IMR-90 (cell line): Measurements from ENCODE around the gene ADGRV1. TPM values are rescaled to one million over a fixed set of nuclear protein-coding genes. Genes with fewer than 3 reads are reported as not detected.

Experiments
- ATAC-seq: fragments of 200-7000 bp; cut with Tn5 transposase; 2 replicates; pipeline ENCODE4 v1.9.1; 2020; ENCODE audit warnings: low read depth, mild to moderate bottlenecking, moderate library complexity
- BruUV-seq: library from RNA; stranded (reverse); fragments of 400-500 nt; replicated peaks from 2 replicates; lab custom pipeline; 2021; lab: Mats Ljungman, UMichigan
- CTCF ChIA-PET: fragments of 300-600 bp; formaldehyde crosslinking; extraction: SDS; loops from one replicate; lab custom pipeline; 2021; ENCODE audit warnings: antibody characterized with exemption; lab: Yijun Ruan, JAX
- POLR2A ChIA-PET: fragments of 300-600 bp; sonication (Branson Sonifier 250); formaldehyde crosslinking; loops from one replicate; lab custom pipeline; 2022; ENCODE audit warnings: antibody characterized with exemption; ENCODE audit not compliant: unreplicated experiment; lab: Charles Lee
- DNase-seq: peaks from one replicate; pipeline ENCODE4 v3.0.0; 2013
- H2AFZ ChIP-seq: replicated peaks from 2 replicates; pipeline ENCODE3; 2013; ENCODE audit warnings: low read length, mild to moderate bottlenecking; ENCODE audit not compliant: poor library complexity
- H2AK5ac ChIP-seq: 2 replicates; pipeline ENCODE4 v1.6.1; 2013; ENCODE audit warnings: low read depth, low read length, inconsistent platforms
- H2AK9ac ChIP-seq: replicated peaks from 2 replicates; pipeline ENCODE3; 2013; ENCODE audit warnings: mild to moderate bottlenecking, low read depth, low read length, moderate library complexity; ENCODE audit not compliant: poor library complexity
- H2BK120ac ChIP-seq: 2 replicates; pipeline ENCODE4 v1.6.1; 2013; ENCODE audit warnings: low read depth, low read length, inconsistent platforms
- H2BK15ac ChIP-seq: 3 replicates; pipeline ENCODE4 v1.6.1; 2013; ENCODE audit warnings: low read depth, low read length, inconsistent platforms
- H2BK20ac ChIP-seq: 2 replicates; pipeline ENCODE4 v1.6.1; 2013; ENCODE audit warnings: low read depth, mild to moderate bottlenecking, inconsistent platforms, low read length, moderate library complexity
- H2BK5ac ChIP-seq: 2 replicates; pipeline ENCODE4 v1.6.1; 2013; ENCODE audit warnings: mild to moderate bottlenecking, low read depth, low read length, inconsistent platforms; ENCODE audit not compliant: poor library complexity, severe bottlenecking
- H3K14ac ChIP-seq: replicated peaks from 2 replicates; pipeline ENCODE4 v1.6.1; 2013; ENCODE audit warnings: low read depth, low read length, inconsistent platforms
- H3K18ac ChIP-seq: 2 replicates; pipeline ENCODE4 v1.6.1; 2013; ENCODE audit warnings: low read depth, low read length, control low read depth
- H3K23ac ChIP-seq: 2 replicates; pipeline ENCODE4 v1.6.1; 2013; ENCODE audit warnings: low read depth, low read length, inconsistent platforms
- H3K27ac ChIP-seq: 2 replicates; pipeline ENCODE4 v1.5.1; 2013; ENCODE audit warnings: mild to moderate bottlenecking, control low read depth, low read length; ENCODE audit not compliant: insufficient read depth
- H3K27me3 ChIP-seq: 2 replicates; pipeline ENCODE4 v1.6.1; 2013; ENCODE audit warnings: low read length; ENCODE audit not compliant: control insufficient read depth, insufficient read depth
- H3K36me3 ChIP-seq: 2 replicates; pipeline ENCODE4 v1.6.1; 2013; ENCODE audit warnings: low read length, mixed read lengths; ENCODE audit not compliant: control insufficient read depth, insufficient read depth
- H3K4ac ChIP-seq: 2 replicates; pipeline ENCODE4 v1.6.1; 2013; ENCODE audit warnings: low read depth, low read length, inconsistent platforms
- H3K4me1 ChIP-seq: 2 replicates; pipeline ENCODE4 v1.6.1; 2013; ENCODE audit warnings: low read length, mixed read lengths; ENCODE audit not compliant: control insufficient read depth, insufficient read depth
- H3K4me2 ChIP-seq: 2 replicates; pipeline ENCODE4 v1.6.1; 2013; ENCODE audit warnings: low read depth, mild to moderate bottlenecking, control low read depth, low read length, moderate library complexity
- H3K4me3 ChIP-seq: 2 replicates; pipeline ENCODE4 v1.5.1; 2013; ENCODE audit warnings: low read depth, mild to moderate bottlenecking, control low read depth, low read length, moderate library complexity; ENCODE audit not compliant: insufficient read depth
- H3K56ac ChIP-seq: 2 replicates; pipeline ENCODE4 v1.6.1; 2013; ENCODE audit warnings: low read length, inconsistent platforms; ENCODE audit not compliant: insufficient read depth; ENCODE audit errors: extremely low read depth
- H3K79me1 ChIP-seq, 2 experiments: 2 replicates each; pipeline ENCODE4 v1.6.1; 2013; ENCODE audit warnings: low read length in 2 of 2, inconsistent platforms in 1 of 2, low read depth in 1 of 2
- H3K9ac ChIP-seq: 2 replicates; pipeline ENCODE4 v1.6.1; 2013; ENCODE audit warnings: low read depth, low read length, control low read depth
- H3K9me1 ChIP-seq: 2 replicates; pipeline ENCODE4 v1.6.1; 2013; ENCODE audit warnings: low read length, inconsistent platforms; ENCODE audit not compliant: insufficient read depth
- H3K9me3 ChIP-seq: 2 replicates; pipeline ENCODE4 v1.6.1; 2013; ENCODE audit warnings: low read length; ENCODE audit not compliant: control insufficient read depth, insufficient read depth
- H4K20me1 ChIP-seq: 2 replicates; pipeline ENCODE4 v1.6.1; 2013; ENCODE audit warnings: low read length, inconsistent platforms; ENCODE audit not compliant: insufficient read depth
- H4K5ac ChIP-seq: 2 replicates; pipeline ENCODE4 v1.6.1; 2013; ENCODE audit warnings: mild to moderate bottlenecking, low read depth, low read length, control low read depth
- H4K8ac ChIP-seq, 2 experiments: 2 replicates each; pipeline ENCODE4 v1.6.1; 2013; ENCODE audit warnings: low read depth in 2 of 2, low read length in 2 of 2, control low read depth in 1 of 2, inconsistent platforms in 1 of 2
- H4K91ac ChIP-seq: 2 replicates; pipeline ENCODE4 v1.6.1; 2013; ENCODE audit warnings: low read depth, low read length, inconsistent platforms; ENCODE audit not compliant: insufficient read depth
- BHLHE40 ChIP-seq: fragments of 150-350 bp; IDR thresholded peaks from 2 replicates; pipeline ENCODE4 v1.6.1; 2016; ENCODE audit warnings: mild to moderate bottlenecking, low read depth, low read length
- CEBPB ChIP-seq: IDR thresholded peaks from 2 replicates; pipeline ENCODE4 v1.6.1; 2012; ENCODE audit warnings: low read depth, low read length, improper control_type of control experiment
- CHD1 ChIP-seq: IDR thresholded peaks from 2 replicates; pipeline ENCODE4 v1.6.1; 2012; ENCODE audit warnings: low read depth, low read length, improper control_type of control experiment
- CTCF ChIP-seq: conservative IDR thresholded peaks from 2 replicates; pipeline ENCODE4 v1.5.1; 2012; ENCODE audit warnings: mild to moderate bottlenecking, low read depth, low read length, improper control_type of control experiment
- FOS ChIP-seq: fragments of 150-350 bp; IDR thresholded peaks from 2 replicates; pipeline ENCODE4 v1.6.1; 2016; ENCODE audit warnings: low read depth, low read length
- MAFK ChIP-seq: IDR thresholded peaks from 2 replicates; pipeline ENCODE4 v1.6.1; 2012; ENCODE audit warnings: low read depth, low read length, improper control_type of control experiment
- MAZ ChIP-seq: IDR thresholded peaks from 2 replicates; pipeline ENCODE4 v1.6.1; 2012; ENCODE audit warnings: low read depth, mild to moderate bottlenecking, low read length, improper control_type of control experiment, moderate library complexity, borderline replicate concordance
- RCOR1 ChIP-seq: IDR thresholded peaks from 2 replicates; pipeline ENCODE4 v1.6.1; 2012; ENCODE audit warnings: mild to moderate bottlenecking, low read length, improper control_type of control experiment; ENCODE audit not compliant: insufficient replicate concordance
- RFX5 ChIP-seq: IDR thresholded peaks from 2 replicates; pipeline ENCODE4 v1.8.0; 2012; ENCODE audit warnings: low read depth, mild to moderate bottlenecking, low read length, moderate library complexity
- SMC3 ChIP-seq: fragments of 150-350 bp; IDR thresholded peaks from 2 replicates; pipeline ENCODE4 v1.6.1; 2016; ENCODE audit warnings: low read depth, mild to moderate bottlenecking, antibody characterized with exemption, low read length, moderate library complexity
- WGBS, 2 experiments: methylation state at CpG; one replicate each; pipeline versions ENCODE4 v1.1.5 to v1.1.7; 2013; ENCODE audit warnings: missing lambda C conversion rate in 2 of 2; ENCODE audit not compliant: insufficient read length in 1 of 2; ENCODE audit errors: extremely low coverage in 2 of 2; 5-methylcytosine and 5-hydroxymethylcytosine counted together
- dilution Hi-C: fragments of 300-500 bp; cut with HindIII; formaldehyde crosslinking; loops from one replicate; pipeline ENCODE4 v1.14.3; 2018; ENCODE audit warnings: low sequenced_read_pairs; ENCODE audit not compliant: unreplicated experiment
- in situ Hi-C: fragments of 300-500 bp; cut with MboI; formaldehyde crosslinking; loops from 3 replicates; pipeline ENCODE4 v1.14.3; 2019; ENCODE audit warnings: low sequenced_read_pairs, inconsistent platforms, mixed read lengths
- intact Hi-C: fragments of 100-400 bp; cut with micrococcal nuclease; formaldehyde crosslinking; loops from 2 replicates; pipeline ENCODE4 v1.10.0; 2022
- polyA plus RNA-seq, 3 experiments: library from polyadenylated mRNA; depleted of rRNA; stranded (reverse); fragments of >200 nt; gene quantifications; 2 replicates each; pipeline ENCODE4 v1.2.3, GENCODE V29; 2012; ENCODE audit warnings: low replicate concordance in 1 of 3
- total RNA-seq: library from RNA; depleted of rRNA; stranded (reverse); fragments of >200 nt; gene quantifications from 2 replicates; pipeline ENCODE4 v1.2.3, GENCODE V29; 2012
- TF ChIP-seq, protein P1 (sequence below): fragments of 150-350 bp; IDR thresholded peaks from 2 replicates; pipeline ENCODE4 v1.6.1; 2016; ENCODE audit warnings: low read depth, mild to moderate bottlenecking, low read length, moderate library complexity, borderline replicate concordance
- TF ChIP-seq, protein P2 (sequence below): fragments of 150-350 bp; IDR thresholded peaks from 2 replicates; pipeline ENCODE4 v1.6.1; 2017; ENCODE audit warnings: mild to moderate bottlenecking, antibody characterized with exemption, low read length, low read depth

ADGRV1 gene
- total and polyA plus RNA-seq, 2 of the 4 experiments (the other 2 are of a cell fraction) = under 0.01 TPM; not detected in 1

- Histone ChIP-seq H3K14ac (no peak overlapping the region), H2AFZ (no peak overlapping the region), H4K5ac (no peak overlapping the region), H3K4me3 (no peak overlapping the region), H3K9me1 (peaks cover 3% of the 10 kb centered on the region; the same call in 1 of the 2 replicates), H3K18ac (no peak overlapping the region), H2BK15ac (no peak overlapping the region), H3K56ac (no peak overlapping the region), H3K27ac (no peak overlapping the region), H2BK120ac (no peak overlapping the region), H3K4ac (no peak overlapping the region), H3K4me1 (peaks cover 4% of the 10 kb centered on the region; the same call in 1 of the 2 replicates), H2AK5ac (no peak overlapping the region), H3K4me2 (no peak overlapping the region), H4K20me1 (no peaks in the 10 kb centered on the region), H3K23ac (no peak overlapping the region), H3K36me3 (no peaks in the 10 kb centered on the region), H2BK5ac (no peak overlapping the region), H3K27me3 (no peaks in the 10 kb centered on the region), H3K9ac (no peak overlapping the region), H4K91ac (no peak overlapping the region), H2BK20ac (no peak overlapping the region), H2AK9ac (no peak overlapping the region), H4K8ac (no peak overlapping the region), H3K79me1 (no peaks in the 10 kb centered on the region), H3K9me3 (no peaks in the 10 kb centered on the region)
- ChIA-PET POLR2A (no interaction called here), CTCF (no interaction called here)
- DNase-seq = no peak
- no peak for TF ChIP-seq BHLHE40
- TF ChIP-seq, protein P1, sequence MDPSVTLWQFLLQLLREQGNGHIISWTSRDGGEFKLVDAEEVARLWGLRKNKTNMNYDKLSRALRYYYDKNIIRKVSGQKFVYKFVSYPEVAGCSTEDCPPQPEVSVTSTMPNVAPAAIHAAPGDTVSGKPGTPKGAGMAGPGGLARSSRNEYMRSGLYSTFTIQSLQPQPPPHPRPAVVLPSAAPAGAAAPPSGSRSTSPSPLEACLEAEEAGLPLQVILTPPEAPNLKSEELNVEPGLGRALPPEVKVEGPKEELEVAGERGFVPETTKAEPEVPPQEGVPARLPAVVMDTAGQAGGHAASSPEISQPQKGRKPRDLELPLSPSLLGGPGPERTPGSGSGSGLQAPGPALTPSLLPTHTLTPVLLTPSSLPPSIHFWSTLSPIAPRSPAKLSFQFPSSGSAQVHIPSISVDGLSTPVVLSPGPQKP = no peak
- no peak for TF ChIP-seq MAZ
- TF ChIP-seq CTCF = no peak
- no peak for TF ChIP-seq CHD1
- no peak for TF ChIP-seq FOS
- TF ChIP-seq, protein P2, sequence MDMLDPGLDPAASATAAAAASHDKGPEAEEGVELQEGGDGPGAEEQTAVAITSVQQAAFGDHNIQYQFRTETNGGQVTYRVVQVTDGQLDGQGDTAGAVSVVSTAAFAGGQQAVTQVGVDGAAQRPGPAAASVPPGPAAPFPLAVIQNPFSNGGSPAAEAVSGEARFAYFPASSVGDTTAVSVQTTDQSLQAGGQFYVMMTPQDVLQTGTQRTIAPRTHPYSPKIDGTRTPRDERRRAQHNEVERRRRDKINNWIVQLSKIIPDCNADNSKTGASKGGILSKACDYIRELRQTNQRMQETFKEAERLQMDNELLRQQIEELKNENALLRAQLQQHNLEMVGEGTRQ = no peak
- TF ChIP-seq MAFK = no peak
- no peak for TF ChIP-seq RCOR1
- no peak for TF ChIP-seq RFX5
- TF ChIP-seq SMC3 = no peak
- TF ChIP-seq CEBPB = no peak
- no TSS peak for BruUV-seq
- ATAC-seq = no peak
- dilution Hi-C loops = no loop called here
- in situ Hi-C loops = no loop called here
- no CpG with 5 or more reads among the region's 5 CpGs for WGBS, 2 experiments
- intact Hi-C loops = no loop called here
Observed at GRCh38 chr5:91186101-91186500, 627.5 kb downstream of the ADGRV1 start.
